Measurements from ENCODE around the gene CHURC1. TPM values are rescaled to one million over a fixed set of nuclear protein-coding genes. Genes with fewer than 3 reads are reported as not detected.
A peak's percentile ranks its signal among the peaks of the same experiment; 100 is the strongest.

The CHURC1 gene
- total and polyA plus RNA-seq, 2 experiments from 2014 or later = 42.0 to 218 TPM

GRCh38 chr14:64915797-64916196 is 1.5 kb downstream of the CHURC1 start:
- Histone ChIP-seq H3K36me3 (ENCODE audit: insufficient read depth) (no peaks in the 10 kb centered on the region), H3K4me3 (peak overlapping the region; percentile 74; the same call in 1 of the 2 replicates), H3K9me2 (ENCODE audit: insufficient read depth) (no peaks in the 10 kb centered on the region), H3K27ac (ENCODE audit: low read depth) (no peak overlapping the region), H3K4me2 (peak overlapping the region; percentile 85), H2AFZ (no peak overlapping the region), H3F3A (replicated peaks; ENCODE audit: low read depth) (no peaks in the 10 kb centered on the region), H4K20me1 (replicated peaks; ENCODE audit: insufficient read depth) (no peaks in the 10 kb centered on the region), H3K4me1 (ENCODE audit: insufficient read depth) (peaks cover 9% of the 10 kb centered on the region; the same call in 1 of the 2 replicates), H3K27me3 (ENCODE audit: insufficient read depth) (no peaks in the 10 kb centered on the region), H3K79me2 (replicated peaks; ENCODE audit: insufficient read depth) (peaks cover 36% of the 10 kb centered on the region)
- peak overlapping the region; percentile 89; the same call in 1 of the 3 replicates for H3K4me3 Mint-ChIP-seq
- H3K4me1 Mint-ChIP-seq = peaks cover 13% of the 10 kb centered on the region
- H3K36me3 Mint-ChIP-seq (ENCODE audit: low read depth) = no peaks in the 10 kb centered on the region
- no peak for TF ChIP-seq EZH2phosphoT487 (IDR thresholded peaks at IDR 0.05; ENCODE audit: unreplicated experiment)
- TF ChIP-seq ZNF462 (CRISPR knock-in tag; IDR thresholded peaks at IDR 0.05) = no peak
- no peak for TF ChIP-seq JUNB (IDR thresholded peaks at IDR 0.05; ENCODE audit: unreplicated experiment)
- TF ChIP-seq CTCF (conservative IDR thresholded peaks at IDR 0.05; ENCODE audit: low read depth in 2 of 2) = no peak
- TF ChIP-seq ETS1 (IDR thresholded peaks at IDR 0.05) = no peak
- no peak for TF ChIP-seq ZNF331 (CRISPR knock-in tag; IDR thresholded peaks at IDR 0.05; ENCODE audit: low read depth)
- TF ChIP-seq CREB1 (CRISPR knock-in tag; IDR thresholded peaks at IDR 0.05; ENCODE audit: low read depth) = no peak
- TF ChIP-seq ZNF114 (CRISPR knock-in tag; IDR thresholded peaks at IDR 0.05) = no peak
- no peak for TF ChIP-seq NANOG (IDR thresholded peaks at IDR 0.05; ENCODE audit: borderline replicate concordance)
- no peak for TF ChIP-seq STAT1 (IDR thresholded peaks at IDR 0.05; ENCODE audit: unreplicated experiment)
- H3K9me3 Mint-ChIP-seq = no peaks in the 10 kb centered on the region
- H3K27me3 Mint-ChIP-seq (ENCODE audit: insufficient read depth, low read depth, poor library complexity) = peaks cover 8% of the 10 kb centered on the region
- ATAC-seq (no peak), DNase-seq (ENCODE audit: low spot score) (no peak)
- no peak overlapping the region for H3K27ac Mint-ChIP-seq
